ENCODE data around the gene MLYCD. TPM values are rescaled to one million over a fixed set of nuclear protein-coding genes. Genes with fewer than 3 reads are reported as not detected.

The MLYCD gene
- total and polyA plus RNA-seq, 7 donors = 1.8 to 16.3 (median 9.3) TPM

- no peaks in the 10 kb centered on the region for H3K36me3 ChIP-seq
- no peaks in the 10 kb centered on the region for H3K27me3 ChIP-seq
- 3 to 43% methylated on average over 8 of the region's 8 CpGs for WGBS, 2 donors
- peaks cover 0 to 37% (median 29%) of the 10 kb centered on the region in 4 donors for H3K4me1 ChIP-seq
- H3K4me3 ChIP-seq = no peak overlapping the region
- TF ChIP-seq POLR2AphosphoS5 (IDR thresholded peaks at IDR 0.05) (no peak), EP300 (IDR thresholded peaks at IDR 0.05) (no peak), POLR2A (IDR thresholded peaks at IDR 0.05) (no peak)
- TF ChIP-seq, protein P1, sequence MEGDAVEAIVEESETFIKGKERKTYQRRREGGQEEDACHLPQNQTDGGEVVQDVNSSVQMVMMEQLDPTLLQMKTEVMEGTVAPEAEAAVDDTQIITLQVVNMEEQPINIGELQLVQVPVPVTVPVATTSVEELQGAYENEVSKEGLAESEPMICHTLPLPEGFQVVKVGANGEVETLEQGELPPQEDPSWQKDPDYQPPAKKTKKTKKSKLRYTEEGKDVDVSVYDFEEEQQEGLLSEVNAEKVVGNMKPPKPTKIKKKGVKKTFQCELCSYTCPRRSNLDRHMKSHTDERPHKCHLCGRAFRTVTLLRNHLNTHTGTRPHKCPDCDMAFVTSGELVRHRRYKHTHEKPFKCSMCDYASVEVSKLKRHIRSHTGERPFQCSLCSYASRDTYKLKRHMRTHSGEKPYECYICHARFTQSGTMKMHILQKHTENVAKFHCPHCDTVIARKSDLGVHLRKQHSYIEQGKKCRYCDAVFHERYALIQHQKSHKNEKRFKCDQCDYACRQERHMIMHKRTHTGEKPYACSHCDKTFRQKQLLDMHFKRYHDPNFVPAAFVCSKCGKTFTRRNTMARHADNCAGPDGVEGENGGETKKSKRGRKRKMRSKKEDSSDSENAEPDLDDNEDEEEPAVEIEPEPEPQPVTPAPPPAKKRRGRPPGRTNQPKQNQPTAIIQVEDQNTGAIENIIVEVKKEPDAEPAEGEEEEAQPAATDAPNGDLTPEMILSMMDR (IDR thresholded peaks at IDR 0.05) = no peak
- no peaks in the 10 kb centered on the region for H3K9me3 ChIP-seq
- H3K27ac ChIP-seq = peak overlapping the region in 1 of 4 donors; percentile 5
- DNase-seq = no peak
- intact Hi-C loops (cut with DNase I) = loop anchor here (5.0 to 10.0 kb wide), 2 partner anchors 144 to 533 kb away; partner anchors contain the start of gene HSBP1
These were observed 52.6 kb downstream of the MLYCD start for GRCh38 chr16:83951544-83951943.

DNA sequence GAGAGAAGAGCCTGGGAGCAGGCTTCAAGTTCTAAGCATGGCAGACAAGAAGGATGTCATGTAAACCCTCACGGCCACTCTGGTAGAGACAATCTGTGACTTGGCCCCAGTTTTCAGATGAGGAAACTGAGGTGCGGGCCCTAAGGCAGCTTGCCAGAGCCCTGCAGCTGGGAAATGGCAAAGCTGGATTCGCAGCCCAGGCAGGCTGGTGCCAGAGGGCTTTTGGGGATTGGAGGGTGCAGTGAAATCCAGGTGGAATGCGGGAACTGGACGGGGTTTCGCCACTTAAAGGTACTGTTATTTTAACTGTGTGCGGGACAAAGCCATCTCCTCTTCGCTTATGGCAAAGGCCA, 53.6 kb downstream of the MLYCD start:
- Histone ChIP-seq H3K9me3 (no peaks in the 10 kb centered on the region), H3K27ac (peak overlapping the region; percentile 89 to 93 (median 91)), H3K4me3 (peak overlapping the region in 3 of 4 donors; percentile 54 to 62 (median 60)), H3K36me3 (no peaks in the 10 kb centered on the region), H3K4me1 (peaks cover 0 to 37% (median 29%) of the 10 kb centered on the region in 4 donors), H3K27me3 (no peaks in the 10 kb centered on the region)
- DNase-seq = no peak
- intact Hi-C loops (cut with DNase I) = loop anchor here (2.0 to 10.0 kb wide), 3 partner anchors 54 to 532 kb away; partner anchors contain the start of genes HSBP1 and MLYCD
- WGBS, 2 donors = 6 to 36% methylated on average over 8 of the region's 8 CpGs
- no peak for TF ChIP-seq POLR2AphosphoS5 (IDR thresholded peaks at IDR 0.05)
- TF ChIP-seq, protein P1 (IDR thresholded peaks at IDR 0.05) = no peak
- TF ChIP-seq POLR2A (IDR thresholded peaks at IDR 0.05) = no peak
- no peak for TF ChIP-seq EP300 (IDR thresholded peaks at IDR 0.05)

DNA sequence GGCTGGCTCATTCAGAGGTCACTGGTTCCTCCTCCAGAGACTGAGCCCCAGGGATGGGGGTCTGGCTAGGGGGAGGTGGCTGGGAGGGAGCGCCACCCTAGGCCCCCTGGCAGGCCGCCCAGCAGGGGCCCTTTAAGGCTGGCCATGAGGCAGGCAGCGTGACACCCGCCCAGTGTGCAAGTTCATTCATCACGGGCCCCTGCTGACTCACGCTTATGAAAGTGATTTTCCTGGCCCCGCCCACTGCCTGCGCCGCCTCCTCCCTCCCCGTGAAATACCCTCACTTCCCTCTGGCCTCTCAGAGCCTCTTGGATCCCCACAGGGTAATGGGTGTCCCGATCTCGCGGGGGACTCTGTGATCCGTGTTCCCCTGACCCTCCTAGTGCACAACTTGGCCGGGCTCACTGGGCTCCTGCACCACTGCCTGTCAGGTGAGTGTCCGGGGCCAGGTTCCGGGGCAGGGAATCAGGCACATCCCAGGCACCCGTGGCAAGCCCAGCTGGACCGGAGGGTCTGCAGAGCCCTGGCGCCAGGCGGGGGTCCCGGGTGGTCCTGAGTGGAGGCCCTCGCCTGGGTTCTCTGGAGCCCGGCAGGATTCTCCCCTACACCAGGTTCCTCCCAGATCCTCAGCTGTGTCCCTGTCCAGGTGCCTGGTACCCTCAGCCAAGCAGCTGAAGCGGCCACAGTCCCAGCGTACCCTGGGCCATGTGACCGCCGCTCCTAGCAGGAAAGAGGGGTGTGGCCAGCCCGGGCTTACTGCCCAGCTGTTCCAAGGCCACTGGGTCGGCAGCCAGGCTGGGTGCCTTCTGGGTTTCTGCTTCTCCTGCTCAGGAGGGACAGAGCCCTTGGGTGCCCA, 54.3 kb downstream of the MLYCD start, which contains the start of gene OSGIN1:
TSS of gene OSGIN1 (plus strand) at position 301 of the 856 bp plus-strand sequence. CDS start 4,432 bp downstream, outside the sequence.
- Histone ChIP-seq H3K27me3 (no peaks in the 10 kb centered on the region), H3K4me3 (peak within 1 kb of the TSS; percentile 36 to 62 (median 57)), H3K9me3 (no peaks in the 10 kb centered on the region), H3K27ac (peak within 1 kb of the TSS; percentile 89 to 93 (median 91)), H3K4me1 (peaks cover 0 to 37% (median 29%) of the 10 kb centered on the region in 4 donors), H3K36me3 (peaks cover 0 to 3% (median 1%) of the 10 kb centered on the region in 4 donors)
- WGBS, 2 donors = 1 to 8% methylated on average over 30 of the region's 30 CpGs
- intact Hi-C loops (cut with DNase I) = loop anchor here (2.0 to 10.0 kb wide), 3 partner anchors 54 to 532 kb away; partner anchors contain the start of genes HSBP1 and MLYCD
- peak; percentile 98 for DNase-seq
- peak; percentile 86 to 95 (median 88) for TF ChIP-seq POLR2AphosphoS5 (IDR thresholded peaks at IDR 0.05)
- TF ChIP-seq EP300 (IDR thresholded peaks at IDR 0.05) = peak in 3 of 4 donors; percentile 40 to 78 (median 63)
- TF ChIP-seq, protein P1 (IDR thresholded peaks at IDR 0.05) = no peak
- peak; percentile 77 to 90 for TF ChIP-seq POLR2A (IDR thresholded peaks at IDR 0.05)

DNA sequence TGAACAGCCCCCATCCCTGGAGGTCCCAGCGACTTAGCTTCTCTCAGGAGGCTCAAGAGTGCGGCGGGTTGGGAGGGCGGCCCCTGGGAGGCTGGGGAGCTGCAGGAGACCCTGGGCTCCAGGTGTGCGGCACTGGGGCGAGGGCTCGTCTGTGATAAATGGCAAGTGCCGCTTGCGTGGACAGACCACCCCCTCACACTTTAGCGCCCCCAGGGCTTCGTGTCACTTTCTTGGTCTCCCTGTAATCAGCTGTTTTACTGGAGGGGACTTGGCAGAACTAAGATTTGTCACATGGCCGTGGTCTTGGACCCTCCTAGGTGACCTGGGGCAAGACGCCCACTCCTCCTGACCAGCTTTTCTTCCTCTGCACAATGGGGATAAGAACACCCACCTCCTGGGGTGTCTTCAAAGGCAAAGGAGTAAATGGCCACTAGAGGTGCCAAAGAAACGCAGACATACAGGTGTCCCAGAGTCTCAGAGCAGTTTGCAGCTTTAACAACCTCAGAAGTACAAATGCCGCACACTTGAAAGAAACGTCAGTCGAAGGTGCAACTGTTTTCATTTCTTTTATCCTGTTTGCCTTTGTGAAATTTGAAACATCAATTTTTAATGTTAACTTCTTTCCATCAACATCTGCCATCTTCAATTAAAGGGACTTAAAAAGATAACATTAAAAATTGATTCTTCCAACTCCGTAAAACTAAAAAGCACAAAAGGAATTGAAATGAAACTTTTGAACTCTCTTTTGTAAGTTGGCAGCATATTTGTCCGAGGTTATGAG, 55.1 kb downstream of the MLYCD start:
- Histone ChIP-seq H3K4me3 (peak overlapping the region; percentile 36 to 62 (median 57)), H3K27ac (peak overlapping the region; percentile 89 to 93 (median 91)), H3K27me3 (no peaks in the 10 kb centered on the region), H3K36me3 (peaks cover 0 to 10% (median 3%) of the 10 kb centered on the region in 4 donors), H3K4me1 (peaks cover 0 to 37% (median 29%) of the 10 kb centered on the region in 4 donors), H3K9me3 (no peaks in the 10 kb centered on the region)
- TF ChIP-seq POLR2A (IDR thresholded peaks at IDR 0.05) = no peak
- TF ChIP-seq, protein P1 (IDR thresholded peaks at IDR 0.05) = peak in 3 of 4 experiments; percentile 26 to 50 (median 28)
- no peak for DNase-seq
- intact Hi-C loops (cut with DNase I) = loop anchor here (2.0 to 10.0 kb wide), 4 partner anchors 55 to 531 kb away; partner anchors contain the start of genes HSBP1 and MLYCD
- 6 to 32% methylated on average over 19 of the region's 19 CpGs for WGBS, 2 donors
